GM18951 (cell line): ENCODE results near the gene MRPS5.

Experiments
- POLR2A ChIP-seq: IDR thresholded peaks from 4 replicates; pipeline ENCODE4 v1.6.1; 2011; ENCODE audit warnings: mild to moderate bottlenecking; ENCODE audit not compliant: insufficient read length, insufficient read depth; ENCODE audit errors: extremely low read depth
- in situ Hi-C: fragments of 300-500 bp; cut with MboI; formaldehyde crosslinking; loops from one replicate; pipeline ENCODE4 v1.12.0; 2022; ENCODE audit warnings: low sequenced_read_pairs, mixed read lengths, inconsistent platforms; ENCODE audit not compliant: unreplicated experiment

Gene MRPS5

DNA sequence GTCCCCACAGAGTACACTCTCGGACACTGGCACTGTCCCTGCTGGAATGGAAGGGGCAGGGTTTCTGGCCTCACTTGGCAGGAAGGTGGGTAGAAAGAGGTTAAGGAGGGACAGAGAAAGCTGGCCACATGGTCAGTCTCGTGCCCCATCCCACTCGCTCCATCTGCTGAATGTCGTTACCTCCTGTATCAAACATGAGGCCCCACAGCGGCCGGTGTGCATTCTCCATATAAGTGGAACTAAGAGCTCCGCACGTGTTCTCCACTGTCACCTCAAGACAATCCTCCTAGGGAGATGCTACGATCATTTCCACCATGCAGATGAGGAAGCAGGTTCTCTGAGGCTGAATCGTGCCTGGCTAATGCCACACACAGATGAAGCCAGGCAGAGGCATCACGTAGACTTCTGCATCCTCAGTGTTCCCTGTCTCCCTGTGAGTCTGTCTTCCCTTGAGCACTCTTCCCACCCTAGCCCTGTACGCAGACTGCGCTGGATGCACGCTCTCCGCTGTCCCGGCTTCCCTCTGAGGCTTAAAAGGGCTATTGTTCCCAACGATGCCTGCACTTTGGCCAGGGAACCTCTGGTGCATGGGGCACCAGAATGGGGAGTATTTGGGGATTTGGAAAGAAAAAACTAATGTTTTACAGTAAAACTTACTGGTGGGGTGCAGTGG is 61.0 kb downstream of the MRPS5 start:
- in situ Hi-C loops, result no loop called here
- no peak for TF ChIP-seq POLR2A

DNA sequence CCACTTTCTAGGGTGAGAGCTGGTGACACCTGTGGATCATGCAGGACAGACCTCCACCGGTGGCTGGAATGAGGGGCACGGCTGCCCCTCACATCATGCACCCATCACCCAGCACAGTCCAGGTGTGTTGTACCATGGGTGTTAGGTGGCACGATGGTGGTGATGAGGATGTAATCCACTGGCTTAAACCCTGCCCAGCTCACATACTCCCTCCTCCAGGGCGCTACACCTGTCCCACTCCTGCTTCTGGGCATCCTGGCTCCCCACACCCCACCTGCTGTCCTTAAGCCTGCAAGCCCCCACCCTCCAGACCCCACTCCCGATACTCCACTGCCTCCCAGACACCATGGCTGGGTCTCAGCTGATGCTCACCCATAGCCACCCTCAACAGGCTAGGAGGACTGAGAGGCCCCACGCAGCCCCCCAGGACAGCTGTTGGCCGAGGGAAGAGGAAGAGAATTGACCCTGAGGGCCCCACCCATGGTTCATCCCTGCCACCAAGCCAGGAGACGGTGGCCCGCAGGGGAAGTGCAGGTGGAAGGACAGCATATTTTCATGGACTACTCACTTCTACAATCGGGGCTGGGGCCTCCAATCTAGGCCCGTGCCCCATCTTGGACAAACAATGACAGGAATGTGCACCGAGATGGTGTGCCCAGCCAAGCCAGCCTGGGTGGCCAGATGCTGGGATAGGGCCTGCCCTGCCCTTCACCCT is 61.8 kb downstream of the MRPS5 start:
- in situ Hi-C loops, result no loop called here
- no peak for TF ChIP-seq POLR2A

DNA sequence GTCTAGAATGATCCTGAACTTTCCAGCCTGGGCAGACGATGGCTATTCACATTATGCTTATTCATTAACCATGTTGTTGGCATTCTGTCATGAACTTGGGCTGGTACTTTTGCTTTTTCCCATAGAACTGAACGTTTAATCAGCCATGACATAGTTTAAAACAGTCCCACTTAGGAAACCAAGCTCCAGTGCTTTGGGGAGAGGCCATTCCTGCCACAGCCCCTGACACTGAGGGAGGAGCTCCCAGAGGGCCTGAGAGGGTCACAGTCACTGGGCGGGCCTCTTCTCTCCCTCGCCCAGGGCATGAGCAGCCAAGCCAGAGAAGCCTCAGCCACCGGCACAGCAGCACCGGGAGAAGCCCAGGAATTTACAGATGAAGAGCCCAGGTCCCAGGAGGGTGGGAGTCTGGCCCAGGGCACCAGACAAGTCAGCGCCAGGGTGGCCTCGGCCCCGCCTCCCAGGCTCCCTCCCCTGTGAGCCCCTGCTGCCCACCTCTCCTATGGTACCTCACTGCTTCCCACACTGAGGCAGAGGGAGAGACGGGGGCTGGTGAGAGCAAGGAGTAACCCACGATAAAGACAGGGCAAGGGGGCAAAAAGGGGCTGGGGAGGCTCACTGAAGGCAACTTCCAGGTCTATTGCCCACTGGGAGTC is 62.5 kb downstream of the MRPS5 start:
- in situ Hi-C loops, result no loop called here
- no peak for TF ChIP-seq POLR2A

DNA sequence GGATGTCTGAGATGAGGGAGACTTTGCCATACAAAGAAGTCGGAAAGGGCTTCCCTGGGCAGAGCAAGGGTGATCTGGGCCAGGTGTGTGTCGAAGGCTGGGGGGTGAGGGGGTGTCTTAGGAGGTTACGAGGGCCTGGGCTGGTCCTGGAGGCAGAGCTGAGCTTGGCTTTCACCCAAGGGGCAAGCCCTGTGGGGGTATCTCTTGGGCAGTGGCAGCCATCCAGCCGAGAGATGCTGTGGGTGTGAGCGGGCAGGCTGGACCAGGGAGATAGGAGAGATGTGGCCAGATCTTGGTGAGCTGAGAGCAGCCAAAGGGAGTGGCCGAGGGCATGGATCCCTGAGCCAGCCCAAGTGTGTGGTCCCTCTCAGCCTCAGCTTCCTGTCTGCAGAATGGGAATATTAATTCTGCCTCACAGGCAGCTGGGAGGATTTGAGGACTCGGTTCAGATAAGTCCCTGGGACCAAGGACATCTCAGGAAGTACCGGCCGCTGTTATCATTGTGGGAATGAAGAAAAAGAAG is 63.1 kb downstream of the MRPS5 start:
- in situ Hi-C loops, result no loop called here
- TF ChIP-seq POLR2A, result no peak

DNA sequence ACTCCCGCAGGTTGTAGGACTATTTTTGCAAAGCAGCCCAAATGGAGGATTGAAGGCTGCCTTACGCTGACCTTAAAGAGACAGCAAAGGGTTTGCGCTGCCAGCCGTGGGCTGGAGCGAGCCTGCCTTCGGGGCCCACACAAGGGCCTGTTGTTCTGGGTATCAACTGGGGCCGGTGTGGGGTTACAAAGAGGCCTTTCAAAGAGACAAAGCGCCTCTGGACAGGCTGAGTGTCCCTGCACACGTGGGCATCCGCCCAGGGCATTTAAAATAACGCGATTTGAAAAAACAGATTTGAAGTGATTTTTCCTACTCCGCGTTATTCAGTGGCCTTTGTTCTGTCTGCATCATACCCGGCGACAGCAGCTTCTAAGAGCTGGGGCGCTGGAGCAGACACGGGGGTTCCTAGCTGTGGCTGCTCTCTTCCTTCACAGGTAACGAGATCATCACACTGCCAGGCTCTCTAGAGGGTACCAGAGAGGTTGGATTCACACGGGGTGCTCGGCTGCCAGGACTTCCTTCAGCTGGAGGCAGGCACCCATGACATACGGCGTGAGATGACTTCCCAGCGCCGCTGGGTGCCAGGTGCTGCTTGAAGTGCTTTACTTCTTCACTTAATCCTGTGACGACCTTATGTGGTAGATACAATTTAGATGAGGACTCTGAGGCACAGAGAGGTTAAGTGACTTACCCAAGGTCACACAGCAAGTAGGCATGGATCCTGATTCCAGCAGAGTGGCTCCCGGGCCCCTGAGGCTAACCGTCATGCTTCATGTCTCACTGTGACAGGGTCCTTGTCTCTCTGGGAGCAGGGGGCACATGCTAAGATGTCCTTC is 63.9 kb downstream of the MRPS5 start:
- no peak for TF ChIP-seq POLR2A
- in situ Hi-C loops, result no loop called here

DNA sequence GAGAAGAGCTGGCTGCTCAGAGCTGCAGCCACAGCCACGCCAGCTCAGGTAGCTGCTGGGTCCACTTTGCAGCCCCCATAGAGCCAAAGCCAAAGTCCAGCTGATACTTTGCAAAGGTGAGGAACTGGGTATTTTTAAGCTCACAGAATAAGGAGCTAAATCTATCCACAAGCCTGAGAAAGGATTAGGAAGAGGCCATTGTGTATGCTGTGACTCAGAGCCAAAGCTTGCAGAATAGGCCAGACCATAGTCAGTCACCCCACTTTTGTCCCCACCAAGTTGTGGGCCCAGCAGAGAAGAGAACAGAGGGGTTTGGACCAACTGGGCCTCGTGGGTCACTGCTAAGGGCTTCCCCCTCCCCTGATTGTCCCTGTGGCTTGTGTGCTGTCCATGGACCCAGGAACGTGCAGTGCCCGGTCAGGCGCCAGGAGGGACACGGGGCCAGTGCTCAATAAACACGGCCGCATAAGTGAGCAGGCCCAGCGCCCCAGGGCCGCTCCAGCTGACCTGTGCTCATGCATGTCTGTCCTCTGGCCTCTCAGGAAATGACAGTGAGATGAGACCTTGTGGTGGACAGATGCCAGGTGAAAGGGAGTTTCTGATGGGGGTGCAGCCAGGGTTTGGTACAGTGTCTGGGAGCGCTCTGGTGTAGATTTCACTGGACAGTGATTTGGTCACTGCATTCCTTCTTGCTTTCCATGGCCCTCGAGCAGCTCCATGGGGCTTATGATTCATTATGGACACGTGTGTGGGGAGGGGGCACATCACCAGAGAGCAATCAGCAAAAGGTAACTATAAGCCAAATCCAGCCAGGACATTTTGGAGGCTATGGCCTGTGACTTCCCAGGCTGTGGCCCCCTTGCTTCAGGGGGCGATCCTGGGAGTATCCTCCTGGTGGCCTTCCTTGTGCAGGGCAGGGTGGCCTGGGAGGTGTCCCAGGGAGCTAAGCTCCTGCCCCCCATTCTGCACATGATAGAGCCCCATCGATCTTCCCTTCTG is 64.8 kb downstream of the MRPS5 start:
- in situ Hi-C loops, result no loop called here
- TF ChIP-seq POLR2A, result no peak

DNA sequence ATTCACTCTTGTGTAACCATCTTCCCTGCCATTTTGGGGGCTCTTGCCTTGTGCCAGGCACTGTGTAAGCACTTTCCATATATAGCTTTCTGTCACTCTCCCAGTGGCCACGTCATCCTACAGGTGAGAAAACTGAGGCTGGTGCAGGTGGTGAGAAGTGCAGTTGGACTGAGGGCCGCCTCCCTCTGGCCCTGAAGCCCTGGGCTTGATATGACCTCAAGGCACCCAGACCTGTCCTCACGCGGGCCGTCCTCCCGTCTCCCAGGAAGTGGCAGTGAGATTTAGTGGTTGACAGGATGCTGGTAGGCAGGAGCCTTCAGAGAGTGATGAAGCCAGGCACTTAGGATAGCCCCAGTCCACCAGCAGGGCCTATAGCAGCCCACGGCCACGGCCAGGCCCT is 65.6 kb downstream of the MRPS5 start:
- TF ChIP-seq POLR2A, result no peak
- in situ Hi-C loops, result no loop called here

DNA sequence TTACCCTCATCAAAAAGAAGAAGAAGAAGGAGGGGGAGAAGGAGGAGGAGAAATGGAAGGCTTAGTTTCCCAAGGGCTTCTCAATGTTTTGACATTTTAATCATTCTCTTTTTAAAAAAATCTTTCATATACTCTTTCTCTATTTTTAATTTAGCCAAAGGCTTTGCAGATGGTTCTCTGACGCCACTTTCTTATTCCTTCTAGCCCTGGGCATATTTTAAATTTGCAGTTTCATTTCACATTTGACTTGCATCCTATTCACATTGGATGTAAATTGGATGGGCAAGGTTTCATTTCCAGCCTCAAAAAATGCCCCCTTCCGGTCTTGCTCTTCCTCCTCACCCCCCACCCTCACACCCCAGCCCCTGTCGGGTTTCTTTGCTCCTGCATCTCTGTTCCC is 66.3 kb downstream of the MRPS5 start:
- no peak for TF ChIP-seq POLR2A
- in situ Hi-C loops, result no loop called here

DNA sequence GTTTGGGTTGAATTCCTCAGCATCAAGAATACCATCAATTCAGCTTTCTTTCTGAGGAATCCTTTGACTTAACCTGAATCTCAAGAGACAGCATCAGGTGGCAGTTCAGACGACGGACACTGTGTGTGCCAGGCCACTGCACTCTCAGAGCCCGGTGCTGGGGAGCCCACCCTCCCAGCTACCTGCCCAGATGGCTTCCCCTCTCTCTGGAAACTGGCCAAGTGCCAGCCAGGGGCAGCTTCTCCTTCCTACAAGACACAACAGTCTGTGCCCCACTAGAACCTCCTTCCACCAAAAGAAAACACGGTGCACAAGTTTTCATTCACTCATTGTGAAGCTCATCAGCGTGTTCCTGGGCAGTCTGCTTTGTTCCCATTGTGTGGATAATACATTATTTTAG is 67.6 kb downstream of the MRPS5 start:
- in situ Hi-C loops, result no loop called here
- TF ChIP-seq POLR2A, result no peak

DNA sequence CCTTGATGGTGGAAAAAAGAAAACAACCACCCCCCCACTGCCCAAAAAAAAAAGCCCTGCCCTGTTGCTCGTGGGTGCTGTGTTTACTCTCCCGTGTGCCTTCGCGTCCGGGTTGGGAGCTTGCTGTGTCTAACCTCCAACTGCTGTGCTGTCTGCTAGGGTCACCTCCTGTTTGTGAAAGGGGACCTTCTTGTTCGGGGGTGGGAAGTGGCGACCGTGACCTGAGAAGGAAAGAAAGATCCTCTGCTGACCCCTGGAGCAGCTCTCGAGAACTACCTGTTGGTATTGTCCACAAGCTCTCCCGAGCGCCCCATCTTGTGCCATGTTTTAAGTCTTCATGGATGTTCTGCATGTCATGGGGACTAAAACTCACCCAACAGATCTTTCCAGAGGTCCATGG is 68.1 kb downstream of the MRPS5 start:
- no peak for TF ChIP-seq POLR2A
- in situ Hi-C loops, result no loop called here

DNA sequence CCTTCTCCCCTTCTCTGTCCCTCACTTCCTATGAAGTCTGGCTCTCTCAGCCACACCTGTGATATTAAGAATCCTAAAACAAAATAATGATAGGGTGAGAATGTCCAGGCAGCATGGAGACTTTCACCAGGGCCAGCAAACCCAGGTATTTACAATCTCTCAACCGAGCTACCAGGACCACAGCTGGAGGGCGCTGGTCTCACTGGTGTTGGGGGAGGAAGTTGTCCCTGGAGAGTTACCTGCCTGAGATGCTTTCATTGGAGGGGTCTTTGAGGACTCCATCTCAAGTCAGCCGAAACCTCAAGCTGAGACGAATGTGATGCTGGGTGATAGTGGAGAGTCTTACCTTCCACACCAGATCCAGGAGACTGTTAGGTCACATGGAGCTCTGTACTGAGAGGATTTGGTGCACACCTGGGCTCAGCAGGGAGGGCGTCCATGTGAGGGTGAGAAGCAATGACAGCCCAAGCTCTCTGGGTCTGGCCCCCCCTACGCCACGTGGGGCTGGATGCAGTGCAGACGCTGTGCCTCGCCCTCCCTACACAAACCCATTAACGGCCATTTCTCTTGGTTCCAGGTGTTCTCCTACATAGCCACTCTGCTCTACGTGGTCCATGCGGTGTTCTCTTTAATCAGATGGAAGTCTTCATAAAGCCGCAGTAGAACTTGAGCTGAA is 68.7 kb downstream of the MRPS5 start:
- in situ Hi-C loops, result no loop called here

More for the DNA sequence above, 68.7 kb downstream of the MRPS5 start:
- TF ChIP-seq POLR2A, result no peak
